Measurements from ENCODE around the gene TEPSIN. TPM values are rescaled to one million over a fixed set of nuclear protein-coding genes. Genes with fewer than 3 reads are reported as not detected.

Gene TEPSIN
- total and polyA plus RNA-seq, 2 donors (not counting 1 experiment from before 2014, with no cell fraction given), result 5.6 to 11.2 TPM

- no peak for DNase-seq (ENCODE audit: low read depth in 2 of 2)
Observed at GRCh38 chr17:81261096-81261495, 22.2 kb upstream of the TEPSIN start.

GRCh38 chr17:81260641-81261040, 21.8 kb upstream of the TEPSIN start:
- H3K36me3 ChIP-seq (ENCODE audit: control insufficient read depth, insufficient read depth, low read length), result peaks cover 32% of the 10 kb centered on the region
- no peak overlapping the region for H3K27ac ChIP-seq (ENCODE audit: insufficient read depth, low read length)
- no peaks in the 10 kb centered on the region for H3K79me2 ChIP-seq (ENCODE audit: control insufficient read depth, insufficient read depth, low read length)
- TF ChIP-seq, protein P1, sequence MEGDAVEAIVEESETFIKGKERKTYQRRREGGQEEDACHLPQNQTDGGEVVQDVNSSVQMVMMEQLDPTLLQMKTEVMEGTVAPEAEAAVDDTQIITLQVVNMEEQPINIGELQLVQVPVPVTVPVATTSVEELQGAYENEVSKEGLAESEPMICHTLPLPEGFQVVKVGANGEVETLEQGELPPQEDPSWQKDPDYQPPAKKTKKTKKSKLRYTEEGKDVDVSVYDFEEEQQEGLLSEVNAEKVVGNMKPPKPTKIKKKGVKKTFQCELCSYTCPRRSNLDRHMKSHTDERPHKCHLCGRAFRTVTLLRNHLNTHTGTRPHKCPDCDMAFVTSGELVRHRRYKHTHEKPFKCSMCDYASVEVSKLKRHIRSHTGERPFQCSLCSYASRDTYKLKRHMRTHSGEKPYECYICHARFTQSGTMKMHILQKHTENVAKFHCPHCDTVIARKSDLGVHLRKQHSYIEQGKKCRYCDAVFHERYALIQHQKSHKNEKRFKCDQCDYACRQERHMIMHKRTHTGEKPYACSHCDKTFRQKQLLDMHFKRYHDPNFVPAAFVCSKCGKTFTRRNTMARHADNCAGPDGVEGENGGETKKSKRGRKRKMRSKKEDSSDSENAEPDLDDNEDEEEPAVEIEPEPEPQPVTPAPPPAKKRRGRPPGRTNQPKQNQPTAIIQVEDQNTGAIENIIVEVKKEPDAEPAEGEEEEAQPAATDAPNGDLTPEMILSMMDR (conservative IDR thresholded peaks at IDR 0.05 in 1 of 2, IDR thresholded peaks at IDR 0.05 in 1 of 2; ENCODE audit: low read depth in 1 of 2, low read length in 2 of 2), result no peak
- TF ChIP-seq EZH2 (IDR thresholded peaks at IDR 0.05; ENCODE audit: low read length, missing control alignments), result no peak
- no peak overlapping the region for H3K4me2 ChIP-seq (ENCODE audit: extremely low read depth, insufficient read depth, low read length)
- H3K27me3 ChIP-seq (ENCODE audit: control insufficient read depth, insufficient read depth, low read length), result no peaks in the 10 kb centered on the region
- H3K9me3 ChIP-seq (ENCODE audit: control insufficient read depth, insufficient read depth, low read depth, low read length), result no peaks in the 10 kb centered on the region
- H4K20me1 ChIP-seq (ENCODE audit: control insufficient read depth, extremely low read depth, insufficient read depth, low read length), result no peaks in the 10 kb centered on the region
- no peaks in the 10 kb centered on the region for H3K4me1 ChIP-seq (ENCODE audit: control insufficient read depth, extremely low read depth, insufficient read depth, low read length)
- no peak for DNase-seq (ENCODE audit: low read depth in 2 of 2)
- no peak overlapping the region for H3K4me3 ChIP-seq (replicated peaks in 1 of 4; ENCODE audit: control extremely low read depth in 1 of 4, insufficient read depth in 1 of 4, low read depth in 3 of 4, low read length in 4 of 4)
- H3K9ac ChIP-seq (ENCODE audit: insufficient read depth, low read length), result no peak overlapping the region
- H2AFZ ChIP-seq (ENCODE audit: low read length), result no peak overlapping the region

More at GRCh38 chr17:81261096-81261495, 22.2 kb upstream of the TEPSIN start:
- no peak overlapping the region for H2AFZ ChIP-seq (ENCODE audit: low read length)
- H3K27me3 ChIP-seq (ENCODE audit: control insufficient read depth, insufficient read depth, low read length), result no peaks in the 10 kb centered on the region
- H4K20me1 ChIP-seq (ENCODE audit: control insufficient read depth, extremely low read depth, insufficient read depth, low read length), result no peaks in the 10 kb centered on the region
- TF ChIP-seq, protein P1 (conservative IDR thresholded peaks at IDR 0.05 in 1 of 2, IDR thresholded peaks at IDR 0.05 in 1 of 2; ENCODE audit: low read depth in 1 of 2, low read length in 2 of 2), result no peak
- no peak for TF ChIP-seq EZH2 (IDR thresholded peaks at IDR 0.05; ENCODE audit: low read length, missing control alignments)
- H3K9me3 ChIP-seq (ENCODE audit: control insufficient read depth, insufficient read depth, low read depth, low read length), result no peaks in the 10 kb centered on the region
- H3K27ac ChIP-seq (ENCODE audit: insufficient read depth, low read length), result no peak overlapping the region
- no peak overlapping the region for H3K4me2 ChIP-seq (ENCODE audit: extremely low read depth, insufficient read depth, low read length)
- H3K36me3 ChIP-seq (ENCODE audit: control insufficient read depth, insufficient read depth, low read length), result peaks cover 32% of the 10 kb centered on the region
- no peaks in the 10 kb centered on the region for H3K4me1 ChIP-seq (ENCODE audit: control insufficient read depth, extremely low read depth, insufficient read depth, low read length)
- no peak overlapping the region for H3K9ac ChIP-seq (ENCODE audit: insufficient read depth, low read length)
- no peaks in the 10 kb centered on the region for H3K79me2 ChIP-seq (ENCODE audit: control insufficient read depth, insufficient read depth, low read length)
- H3K4me3 ChIP-seq (replicated peaks in 1 of 4; ENCODE audit: control extremely low read depth in 1 of 4, insufficient read depth in 1 of 4, low read depth in 3 of 4, low read length in 4 of 4), result no peak overlapping the region

DNA sequence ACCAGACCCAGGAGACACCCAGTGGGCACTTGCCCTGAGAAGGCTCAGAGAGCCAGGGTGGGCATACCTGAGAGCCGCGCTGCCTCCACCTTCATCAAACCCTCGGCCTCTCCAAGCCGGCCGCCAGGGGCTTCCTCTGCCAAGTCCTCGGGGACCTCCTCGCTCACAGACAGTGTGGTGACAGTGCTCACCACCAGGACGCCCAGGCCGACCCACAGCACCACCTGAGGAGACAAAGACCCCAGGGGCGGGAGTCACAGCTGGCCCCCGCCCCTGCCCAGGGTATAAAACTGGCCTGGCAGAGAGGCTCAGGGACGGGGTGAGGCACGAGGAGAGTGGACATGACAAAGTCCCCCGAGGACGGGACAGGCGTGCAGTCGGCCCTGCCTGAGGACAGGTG, 21.3 kb upstream of the TEPSIN start:
- Histone ChIP-seq H3K79me2 (ENCODE audit: control insufficient read depth, insufficient read depth, low read length) (no peaks in the 10 kb centered on the region), H3K9ac (ENCODE audit: insufficient read depth, low read length) (no peak overlapping the region), H3K4me3 (replicated peaks in 1 of 4; ENCODE audit: control extremely low read depth in 1 of 4, insufficient read depth in 1 of 4, low read depth in 3 of 4, low read length in 4 of 4) (no peak overlapping the region), H3K36me3 (ENCODE audit: control insufficient read depth, insufficient read depth, low read length) (peaks cover 32% of the 10 kb centered on the region), H3K4me1 (ENCODE audit: control insufficient read depth, extremely low read depth, insufficient read depth, low read length) (no peaks in the 10 kb centered on the region), H3K27me3 (ENCODE audit: control insufficient read depth, insufficient read depth, low read length) (no peaks in the 10 kb centered on the region), H3K9me3 (ENCODE audit: control insufficient read depth, insufficient read depth, low read depth, low read length) (no peaks in the 10 kb centered on the region), H2AFZ (ENCODE audit: low read length) (no peak overlapping the region), H3K27ac (ENCODE audit: insufficient read depth, low read length) (no peak overlapping the region), H4K20me1 (ENCODE audit: control insufficient read depth, extremely low read depth, insufficient read depth, low read length) (no peaks in the 10 kb centered on the region), H3K4me2 (ENCODE audit: extremely low read depth, insufficient read depth, low read length) (no peak overlapping the region)
- no peak for DNase-seq (ENCODE audit: low read depth in 2 of 2)
- TF ChIP-seq, protein P1 (conservative IDR thresholded peaks at IDR 0.05 in 1 of 2, IDR thresholded peaks at IDR 0.05 in 1 of 2; ENCODE audit: low read depth in 1 of 2, low read length in 2 of 2), result no peak
- TF ChIP-seq EZH2 (IDR thresholded peaks at IDR 0.05; ENCODE audit: low read length, missing control alignments), result no peak

Measured in fibroblast of lung (primary cell).